PFSK-1 (cell line): ENCODE measurements around the gene HMCN2.

Experiments used
- FOXP2 ChIP-seq: optimal IDR thresholded peaks from 2 replicates; pipeline ENCODE3; 2011; ENCODE audit warnings: borderline replicate concordance, control low read depth, inconsistent platforms; ENCODE audit not compliant: insufficient read depth; ENCODE audit errors: extremely low read length, extremely low read depth
- POLR2AphosphoS5 ChIP-seq: IDR thresholded peaks from 2 replicates; pipeline ENCODE4 v1.6.1; 2012; ENCODE audit warnings: low read depth, mild to moderate bottlenecking, control low read depth, low read length, moderate library complexity
- REST ChIP-seq, 2 experiments: IDR thresholded peaks; 2 replicates each; pipeline versions ENCODE4 v1.6.1 to v1.8.0; 2011 to 2012; ENCODE audit warnings: low read depth in 2 of 2, low read length in 2 of 2, control low read depth in 1 of 2, inconsistent platforms in 1 of 2, mild to moderate bottlenecking in 1 of 2, moderate library complexity in 1 of 2; ENCODE audit not compliant: insufficient read depth in 1 of 2
- SIN3A ChIP-seq: IDR thresholded peaks from 2 replicates; pipeline ENCODE4 v1.6.1; 2012; ENCODE audit warnings: mild to moderate bottlenecking, low read length, moderate library complexity, borderline replicate concordance; ENCODE audit not compliant: insufficient read depth
- TAF1 ChIP-seq: IDR thresholded peaks from 2 replicates; pipeline ENCODE4 v1.6.1; 2012; ENCODE audit warnings: low read length, control low read depth, borderline replicate concordance; ENCODE audit not compliant: insufficient read depth

The HMCN2 gene

DNA sequence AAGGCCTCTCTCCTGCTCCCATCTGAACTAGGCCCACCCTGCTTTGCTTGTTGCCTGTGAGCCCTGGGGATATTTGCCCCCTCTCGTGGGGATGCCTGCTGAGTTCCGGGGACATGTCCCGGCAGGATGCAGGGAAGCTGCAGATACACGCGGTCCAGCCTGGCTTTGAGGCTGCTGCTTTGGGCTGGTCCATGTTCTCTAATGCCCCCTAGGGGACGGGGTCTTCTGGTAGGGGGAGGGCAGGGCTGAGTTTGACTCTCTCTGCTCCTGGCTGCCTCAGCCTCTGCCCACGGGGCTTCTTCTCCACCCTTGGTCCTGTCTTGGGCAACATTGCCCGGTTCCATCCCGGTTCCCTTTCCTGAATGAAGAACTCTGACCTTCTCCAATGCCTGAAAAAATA is 94.3 kb downstream of the HMCN2 start:
- TF ChIP-seq TAF1 (no peak), REST (IDR thresholded peaks at IDR 0.05; ENCODE audit: insufficient read depth in 1 of 2, low read depth in 2 of 2, low read length in 2 of 2) (no peak), POLR2AphosphoS5 (no peak), SIN3A (no peak)

DNA sequence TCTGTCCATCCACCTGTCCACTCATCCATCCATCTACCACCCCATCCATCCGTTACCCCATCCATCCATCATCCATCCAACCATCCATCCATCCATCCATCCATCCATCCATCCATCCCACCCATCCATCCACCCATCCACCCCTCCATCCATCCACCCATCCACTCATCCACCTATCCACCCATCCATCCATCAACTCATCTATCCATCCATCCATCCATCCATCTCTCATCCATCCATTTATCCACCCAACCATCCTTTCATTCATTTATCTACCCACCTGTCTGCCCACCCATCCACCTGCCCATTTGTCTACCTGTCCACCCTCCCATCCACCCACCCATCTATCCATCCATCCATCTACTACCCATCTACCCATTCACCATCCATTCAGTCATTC is 95.1 kb downstream of the HMCN2 start:
- TF ChIP-seq POLR2AphosphoS5 (no peak), TAF1 (no peak), SIN3A (no peak), REST (IDR thresholded peaks at IDR 0.05; ENCODE audit: insufficient read depth in 1 of 2, low read depth in 2 of 2, low read length in 2 of 2) (no peak), FOXP2 (no peak)

DNA sequence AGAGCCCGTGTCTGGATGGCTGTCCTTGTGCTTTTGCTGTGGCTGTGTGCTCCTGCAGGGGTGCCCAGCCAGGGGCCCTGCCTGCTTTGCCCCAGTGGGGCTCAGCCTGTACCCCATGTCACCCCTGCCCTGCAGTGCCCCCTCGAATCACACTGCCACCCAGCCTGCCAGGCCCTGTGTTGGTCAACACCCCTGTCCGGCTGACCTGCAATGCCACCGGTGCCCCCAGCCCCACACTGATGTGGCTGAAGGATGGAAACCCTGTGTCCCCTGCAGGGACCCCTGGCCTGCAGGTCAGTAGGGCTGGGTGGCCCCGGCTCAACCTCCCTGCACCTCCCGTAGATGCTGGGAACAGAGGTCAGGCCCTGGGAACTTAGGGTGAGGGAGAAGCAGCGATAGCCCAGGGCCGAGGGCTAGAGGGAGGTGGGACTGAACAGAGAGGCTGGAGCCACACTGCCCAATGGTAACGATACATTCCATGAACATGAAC is 96.4 kb downstream of the HMCN2 start:
- TF ChIP-seq REST (IDR thresholded peaks at IDR 0.05; ENCODE audit: insufficient read depth in 1 of 2, low read depth in 2 of 2, low read length in 2 of 2) (no peak), POLR2AphosphoS5 (no peak), SIN3A (no peak), TAF1 (no peak), FOXP2 (no peak)

- TF ChIP-seq FOXP2 (no peak), POLR2AphosphoS5 (no peak), SIN3A (no peak), TAF1 (no peak), REST (IDR thresholded peaks at IDR 0.05; ENCODE audit: insufficient read depth in 1 of 2, low read depth in 2 of 2, low read length in 2 of 2) (no peak)
These were observed 97.1 kb downstream of the HMCN2 start for GRCh38 chr9:130362691-130363090.

GRCh38 chr9:130363755-130364404 is 98.3 kb downstream of the HMCN2 start:
- TF ChIP-seq TAF1 (no peak), REST (IDR thresholded peaks at IDR 0.05; ENCODE audit: insufficient read depth in 1 of 2, low read depth in 2 of 2, low read length in 2 of 2) (no peak), POLR2AphosphoS5 (no peak), SIN3A (no peak), FOXP2 (no peak)
